Liver (tissue), 9 donors: ENCODE measurements around the gene CMTM1. TPM values are rescaled to one million over a fixed set of nuclear protein-coding genes. Genes with fewer than 3 reads are reported as not detected.

Experiments
- DNase-seq: peaks from one replicate; pipeline ENCODE4 v3.0.0-alpha.2; 2017; ENCODE audit warnings: low spot score
- H3K27ac ChIP-seq, 2 donors: one replicate each; pipeline ENCODE4 v1.7.0; 2013; ENCODE audit warnings: inconsistent platforms in 2 of 2, low read length in 2 of 2, control low read depth in 1 of 2, low read depth in 1 of 2, mild to moderate bottlenecking in 1 of 2
- H3K27me3 ChIP-seq, 4 donors: one replicate each; pipeline versions ENCODE4 v1.6.1 to v1.7.0; 2013; ENCODE audit warnings: low read length in 3 of 4, inconsistent platforms in 1 of 4, mild to moderate bottlenecking in 1 of 4, moderate library complexity in 1 of 4; ENCODE audit not compliant: control insufficient read depth in 4 of 4, insufficient read depth in 4 of 4
- H3K36me3 ChIP-seq, 4 donors: one replicate each; pipeline versions ENCODE4 v1.6.1 to v1.7.0; 2013; ENCODE audit warnings: low read length in 3 of 4, mild to moderate bottlenecking in 3 of 4, low read depth in 1 of 4, moderate library complexity in 1 of 4; ENCODE audit not compliant: control insufficient read depth in 4 of 4, insufficient read depth in 3 of 4
- H3K4me1 ChIP-seq, 4 donors: one replicate each; pipeline versions ENCODE4 v1.6.1 to v1.7.0; 2013; ENCODE audit warnings: low read length in 3 of 4, mild to moderate bottlenecking in 3 of 4, moderate library complexity in 1 of 4; ENCODE audit not compliant: control insufficient read depth in 4 of 4, insufficient read depth in 4 of 4
- H3K4me3 ChIP-seq, 3 donors: one replicate each; pipeline versions ENCODE4 v1.6.1 to v1.7.0; 2013; ENCODE audit warnings: low read length in 3 of 3, control low read depth in 1 of 3, low read depth in 1 of 3, mild to moderate bottlenecking in 1 of 3
- H3K9ac ChIP-seq, 2 donors: one replicate each; pipeline ENCODE4 v1.7.0; 2013; ENCODE audit warnings: low read length in 2 of 2, mild to moderate bottlenecking in 2 of 2, moderate library complexity in 2 of 2, control low read depth in 1 of 2, low read depth in 1 of 2
- H3K9me3 ChIP-seq, 4 donors: one replicate each; pipeline versions ENCODE4 v1.6.1 to v1.7.0; 2013; ENCODE audit warnings: low read length in 3 of 4; ENCODE audit not compliant: control insufficient read depth in 4 of 4
- ATF3 ChIP-seq: IDR thresholded peaks from 2 replicates; pipeline ENCODE4 v1.6.1; 2016; ENCODE audit warnings: antibody characterized with exemption
- CTCF ChIP-seq: fragments of 150-350 bp; IDR thresholded peaks from 2 replicates; pipeline ENCODE4 v1.5.1; 2017; ENCODE audit warnings: improper control_type of control experiment, low read depth, low read length; ENCODE audit not compliant: missing input control
- EGR1 ChIP-seq, 2 donors: IDR thresholded peaks; 2 replicates each; pipeline ENCODE4 v1.6.1; 2016 to 2018; ENCODE audit warnings: antibody characterized with exemption in 2 of 2, low read depth in 2 of 2
- FOXA1 ChIP-seq: IDR thresholded peaks from 2 replicates; pipeline ENCODE4 v1.6.1; 2016; ENCODE audit warnings: antibody characterized with exemption
- FOXA2 ChIP-seq: IDR thresholded peaks from 2 replicates; pipeline ENCODE4 v1.6.1; 2016; ENCODE audit warnings: antibody characterized with exemption
- GABPA ChIP-seq, 2 donors: IDR thresholded peaks in 1 of 2; conservative IDR thresholded peaks in 1 of 2; 2 replicates each; pipeline ENCODE4 v1.6.1; 2016; ENCODE audit warnings: antibody characterized with exemption in 2 of 2, mild to moderate bottlenecking in 1 of 2, moderate library complexity in 1 of 2
- HNF4A ChIP-seq, 2 donors: conservative IDR thresholded peaks; 2 replicates each; pipeline ENCODE4 v1.6.1; 2016; ENCODE audit warnings: antibody characterized with exemption in 2 of 2, mild to moderate bottlenecking in 2 of 2
- HNF4G ChIP-seq: IDR thresholded peaks from 2 replicates; pipeline ENCODE4 v1.6.1; 2016; ENCODE audit warnings: antibody characterized with exemption
- JUND ChIP-seq, 2 donors: IDR thresholded peaks; 2 replicates each; pipeline ENCODE4 v1.6.1; 2016; ENCODE audit warnings: antibody characterized with exemption in 2 of 2
- MAX ChIP-seq: IDR thresholded peaks from 2 replicates; pipeline ENCODE4 v1.6.1; 2016; ENCODE audit warnings: antibody characterized with exemption
- NR2F2 ChIP-seq: IDR thresholded peaks from 2 replicates; pipeline ENCODE4 v1.6.1; 2016; ENCODE audit warnings: antibody characterized with exemption
- REST ChIP-seq: IDR thresholded peaks from 2 replicates; pipeline ENCODE4 v1.6.1; 2016; ENCODE audit warnings: antibody characterized with exemption, mild to moderate bottlenecking
- RXRA ChIP-seq, 2 donors: IDR thresholded peaks; 2 replicates each; pipeline ENCODE4 v1.6.1; 2017 to 2018; ENCODE audit warnings: antibody characterized with exemption in 2 of 2, mild to moderate bottlenecking in 1 of 2
- SP1 ChIP-seq: IDR thresholded peaks from 2 replicates; pipeline ENCODE4 v1.6.1; 2018; ENCODE audit warnings: antibody characterized with exemption, mild to moderate bottlenecking
- TAF1 ChIP-seq: conservative IDR thresholded peaks from 2 replicates; pipeline ENCODE4 v1.6.1; 2016; ENCODE audit warnings: antibody characterized with exemption, mild to moderate bottlenecking
- YY1 ChIP-seq: IDR thresholded peaks from 2 replicates; pipeline ENCODE4 v1.6.1; 2016; ENCODE audit warnings: antibody characterized with exemption, mild to moderate bottlenecking
- WGBS: extraction: QIAGEN DNeasy Blood & Tissue Kit; methylation state at CpG from one replicate; pipeline ENCODE4 v1.1.7; 2013; 5-methylcytosine and 5-hydroxymethylcytosine counted together
- polyA plus RNA-seq, 2 donors: library from polyadenylated mRNA; stranded (reverse) in 1 of 2; unstranded in 1 of 2; fragments of 200-250 nt in 1 of 2; fragments of >200 nt in 1 of 2; fragmentation: Nextera tagmentation in 1 of 2; extraction: Ambion mirVana in 1 of 2; gene quantifications; one replicate each; pipeline versions ENCODE4 v1.2.1 to v1.2.3, GENCODE V29; 2013 to 2015
- total RNA-seq, 2 donors: library from RNA; depleted of rRNA; stranded (reverse); fragments of >200 nt; gene quantifications; one replicate each; pipeline ENCODE4 v1.2.3, GENCODE V29; 2014
- TF ChIP-seq, protein P1 (sequence below): IDR thresholded peaks from 2 replicates; pipeline ENCODE4 v1.6.1; 2016; ENCODE audit warnings: antibody characterized with exemption
- donor health status: healthy.
- donor health status: healthy.
- donor health status: healthy.
- donor health status: healthy.
- donor health status: healthy.

CMTM1 gene
- total and polyA plus RNA-seq, 4 donors: 0.32 to 0.84 (median 0.49) TPM

DNA sequence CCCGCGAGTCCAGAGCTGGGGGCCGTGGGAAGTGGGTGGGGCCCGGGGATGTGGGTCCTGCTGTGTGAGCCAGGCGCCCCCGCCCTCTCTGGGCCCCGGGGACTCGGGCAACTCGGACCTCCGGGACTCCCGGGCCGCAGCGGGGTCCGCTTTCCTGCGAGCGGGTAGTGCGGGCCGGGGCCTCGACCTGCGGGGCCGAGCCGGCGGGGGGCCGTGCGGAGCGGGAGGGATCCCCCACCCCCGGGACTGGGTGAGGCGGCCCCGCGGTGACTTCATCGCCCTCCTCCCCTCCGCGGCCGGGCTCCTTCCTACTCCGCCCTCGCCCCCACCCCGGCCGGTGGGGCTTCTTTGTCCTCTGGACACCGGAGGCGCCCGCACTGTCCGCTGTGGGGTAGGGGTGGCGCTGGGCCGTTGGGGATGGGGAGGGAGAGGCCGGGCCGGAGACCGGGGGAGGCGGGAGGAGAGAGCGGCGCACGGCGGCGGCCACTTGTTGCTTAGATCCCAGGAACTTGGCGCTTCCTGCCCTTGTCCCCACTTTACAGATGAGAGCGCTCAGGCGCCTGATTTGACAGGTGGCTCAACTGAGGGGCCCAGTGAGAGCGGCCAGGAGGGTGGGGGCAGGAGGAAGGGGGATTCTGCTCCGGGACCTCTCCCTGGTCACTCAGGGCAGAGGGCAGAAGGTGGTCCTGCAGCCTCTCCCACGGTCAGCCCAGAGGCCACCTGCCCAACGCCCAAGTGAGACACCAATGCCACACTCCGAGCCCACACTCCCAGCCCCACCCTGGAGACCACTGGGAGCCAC is 39.1 kb downstream of the CMTM1 start:
- no peaks in the 10 kb centered on the region for H3K9me3 ChIP-seq
- peaks cover 2 to 19% (median 8%) of the 10 kb centered on the region in 4 donors for H3K4me1 ChIP-seq
- DNase-seq: no peak
- 20% methylated on average over 61 of the region's 61 CpGs for WGBS
- H3K4me3 ChIP-seq: peak overlapping the region in 1 of 3 donors; percentile 70
- H3K36me3 ChIP-seq: peaks cover 0 to 5% (median 0%) of the 10 kb centered on the region in 4 donors
- H3K9ac ChIP-seq: peak overlapping the region in 1 of 2 donors; percentile 1
- no peak for TF ChIP-seq HNF4G
- TF ChIP-seq MAX: no peak
- TF ChIP-seq FOXA2: no peak
- no peak for TF ChIP-seq HNF4A (conservative IDR thresholded peaks at IDR 0.05)
- no peak for TF ChIP-seq NR2F2
- TF ChIP-seq CTCF: no peak
- TF ChIP-seq TAF1: no peak
- no peak for TF ChIP-seq REST
- no peak for TF ChIP-seq RXRA (IDR thresholded peaks at IDR 0.05)
- TF ChIP-seq GABPA (IDR thresholded peaks at IDR 0.05 in 1 of 2, conservative IDR thresholded peaks at IDR 0.05 in 1 of 2): no peak
- no peak for TF ChIP-seq FOXA1
- TF ChIP-seq YY1: no peak
- TF ChIP-seq SP1: no peak
- H3K27me3 ChIP-seq: no peaks in the 10 kb centered on the region
- H3K27ac ChIP-seq: peak overlapping the region; percentile 35 to 39

GRCh38 chr16:66605979-66606751 is 39.9 kb downstream of the CMTM1 start:
- no peaks in the 10 kb centered on the region for H3K27me3 ChIP-seq
- no peak for DNase-seq
- H3K9me3 ChIP-seq: no peaks in the 10 kb centered on the region
- H3K9ac ChIP-seq: peak overlapping the region in 1 of 2 donors; percentile 1
- peak overlapping the region in 1 of 3 donors; percentile 70 for H3K4me3 ChIP-seq
- 71% methylated on average over 10 of the region's 10 CpGs for WGBS
- TF ChIP-seq HNF4G (no peak), FOXA1 (no peak), GABPA (IDR thresholded peaks at IDR 0.05 in 1 of 2, conservative IDR thresholded peaks at IDR 0.05 in 1 of 2) (no peak), CTCF (no peak), ATF3 (no peak), JUND (IDR thresholded peaks at IDR 0.05) (no peak), EGR1 (IDR thresholded peaks at IDR 0.05; ENCODE audit: low read depth in 2 of 2) (no peak), FOXA2 (no peak), YY1 (no peak)
- TF ChIP-seq, protein P1, sequence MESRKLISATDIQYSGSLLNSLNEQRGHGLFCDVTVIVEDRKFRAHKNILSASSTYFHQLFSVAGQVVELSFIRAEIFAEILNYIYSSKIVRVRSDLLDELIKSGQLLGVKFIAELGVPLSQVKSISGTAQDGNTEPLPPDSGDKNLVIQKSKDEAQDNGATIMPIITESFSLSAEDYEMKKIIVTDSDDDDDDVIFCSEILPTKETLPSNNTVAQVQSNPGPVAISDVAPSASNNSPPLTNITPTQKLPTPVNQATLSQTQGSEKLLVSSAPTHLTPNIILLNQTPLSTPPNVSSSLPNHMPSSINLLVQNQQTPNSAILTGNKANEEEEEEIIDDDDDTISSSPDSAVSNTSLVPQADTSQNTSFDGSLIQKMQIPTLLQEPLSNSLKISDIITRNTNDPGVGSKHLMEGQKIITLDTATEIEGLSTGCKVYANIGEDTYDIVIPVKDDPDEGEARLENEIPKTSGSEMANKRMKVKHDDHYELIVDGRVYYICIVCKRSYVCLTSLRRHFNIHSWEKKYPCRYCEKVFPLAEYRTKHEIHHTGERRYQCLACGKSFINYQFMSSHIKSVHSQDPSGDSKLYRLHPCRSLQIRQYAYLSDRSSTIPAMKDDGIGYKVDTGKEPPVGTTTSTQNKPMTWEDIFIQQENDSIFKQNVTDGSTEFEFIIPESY: no peak
- peaks cover 2 to 19% (median 8%) of the 10 kb centered on the region in 4 donors for H3K4me1 ChIP-seq
- H3K27ac ChIP-seq: peak overlapping the region in 1 of 2 donors; percentile 39
- peaks cover 0 to 5% (median 0%) of the 10 kb centered on the region in 4 donors for H3K36me3 ChIP-seq
